K562 (cell line): ENCODE measurements around the gene RRAS. TPM values are rescaled to one million over a fixed set of nuclear protein-coding genes. Genes with fewer than 3 reads are reported as not detected.

ENCODE experiments used
- HDAC1 ChIP-seq, 2 experiments: fragments of 450-650 bp; IDR thresholded peaks; 2 replicates each; pipeline ENCODE4 v1.6.1; 2016 to 2017; ENCODE audit warnings: inconsistent platforms in 1 of 2, mild to moderate bottlenecking in 1 of 2, moderate library complexity in 1 of 2
- SAFB ChIP-seq: fragments of 200-400 bp; formaldehyde crosslinking; IDR thresholded peaks from 2 replicates; pipeline ENCODE4 v1.6.1; 2017; ENCODE audit warnings: low read depth, low read length, borderline replicate concordance
- polyA plus RNA-seq, 8 experiments: library from polyadenylated mRNA; depleted of rRNA in 4 of 8; stranded (reverse) in 5 of 8; unstranded in 3 of 8; fragments of >200 nt; fragmentation: Nextera tagmentation in 2 of 8; fragmentation: Illumina TruSeq in 1 of 8; extraction: Ambion mirVana in 2 of 8; extraction: Trizol in 1 of 8; gene quantifications; 2 replicates each; pipeline versions ENCODE4 v1.2.1 to v1.2.3, GENCODE V29; 2011 to 2014; ENCODE audit warnings: inconsistent platforms in 1 of 8, missing spikeins in 1 of 8
- total RNA-seq, 7 experiments: library from RNA; depleted of rRNA in 6 of 7; stranded (reverse); fragments of >200 nt in 6 of 7; fragmentation: Illumina TruSeq in 2 of 7; extraction: Trizol in 2 of 7; gene quantifications; 2 replicates each; pipeline versions ENCODE4 v1.2.1 to v1.2.3, GENCODE V29; 2011 to 2021; ENCODE audit warnings: low replicate concordance in 1 of 7
- TF ChIP-seq, protein P1 (sequence below): fragments of 450-650 bp; IDR thresholded peaks from 2 replicates; pipeline ENCODE4 v1.6.1; 2016; ENCODE audit warnings: low read depth
- TF ChIP-seq, protein P2 (sequence below): sonication (generic); formaldehyde crosslinking; IDR thresholded peaks from 2 replicates; pipeline ENCODE4 v1.8.1; 2023; ENCODE audit warnings: mild to moderate bottlenecking, missing genetic modification reagents

The RRAS gene
- total and polyA plus RNA-seq, 9 of the 15 experiments (the other 6 are each of a cell fraction or from before 2014, with no cell fraction given): 0.70 to 17.3 (median 8.2) TPM

DNA sequence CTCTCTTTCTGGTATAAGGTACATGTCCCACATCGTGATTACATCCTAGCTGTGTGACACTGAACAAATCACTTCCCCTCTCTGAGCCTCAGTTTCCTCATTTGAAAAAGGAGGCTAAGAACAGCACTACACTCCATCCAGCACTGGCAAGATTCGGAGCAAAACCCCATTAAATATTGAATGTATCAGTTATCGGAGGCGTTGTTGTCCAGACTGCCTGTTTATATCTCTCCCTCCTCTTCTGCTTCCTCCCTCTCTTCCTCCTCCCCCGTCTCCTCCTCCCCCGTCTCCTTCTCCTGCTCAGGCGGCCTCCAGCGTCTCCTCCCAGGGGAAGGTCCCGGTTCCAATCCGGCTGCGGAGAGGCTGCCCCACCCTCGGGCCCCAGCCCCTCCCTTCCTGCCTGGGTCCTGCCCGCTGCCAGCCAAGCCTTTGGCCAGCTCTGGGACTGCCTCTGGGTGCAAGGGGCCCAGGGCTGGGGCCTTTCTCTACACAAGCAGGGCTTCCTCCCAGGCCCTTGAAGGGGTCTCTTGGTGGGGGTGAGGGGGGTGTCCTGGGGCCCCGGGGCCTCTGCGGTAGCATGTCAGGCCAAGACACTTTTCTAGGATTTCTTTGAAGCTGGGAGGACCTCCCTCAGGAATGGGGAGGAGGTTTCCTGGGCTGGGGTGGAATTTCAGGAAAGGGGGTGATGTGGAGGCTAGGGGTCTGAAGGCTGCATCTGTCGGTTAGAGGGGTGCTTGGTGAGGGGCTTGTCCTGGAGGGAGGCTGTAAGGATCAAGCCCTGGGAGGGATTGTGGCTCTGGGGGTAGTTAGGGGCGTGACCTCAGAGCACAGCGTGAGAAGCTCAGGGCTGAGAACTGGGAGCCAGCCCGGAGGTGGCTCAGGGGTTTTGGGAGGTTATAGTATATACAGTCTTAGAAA, 1.9 kb downstream of the RRAS start (continued):
- TF ChIP-seq, protein P1, sequence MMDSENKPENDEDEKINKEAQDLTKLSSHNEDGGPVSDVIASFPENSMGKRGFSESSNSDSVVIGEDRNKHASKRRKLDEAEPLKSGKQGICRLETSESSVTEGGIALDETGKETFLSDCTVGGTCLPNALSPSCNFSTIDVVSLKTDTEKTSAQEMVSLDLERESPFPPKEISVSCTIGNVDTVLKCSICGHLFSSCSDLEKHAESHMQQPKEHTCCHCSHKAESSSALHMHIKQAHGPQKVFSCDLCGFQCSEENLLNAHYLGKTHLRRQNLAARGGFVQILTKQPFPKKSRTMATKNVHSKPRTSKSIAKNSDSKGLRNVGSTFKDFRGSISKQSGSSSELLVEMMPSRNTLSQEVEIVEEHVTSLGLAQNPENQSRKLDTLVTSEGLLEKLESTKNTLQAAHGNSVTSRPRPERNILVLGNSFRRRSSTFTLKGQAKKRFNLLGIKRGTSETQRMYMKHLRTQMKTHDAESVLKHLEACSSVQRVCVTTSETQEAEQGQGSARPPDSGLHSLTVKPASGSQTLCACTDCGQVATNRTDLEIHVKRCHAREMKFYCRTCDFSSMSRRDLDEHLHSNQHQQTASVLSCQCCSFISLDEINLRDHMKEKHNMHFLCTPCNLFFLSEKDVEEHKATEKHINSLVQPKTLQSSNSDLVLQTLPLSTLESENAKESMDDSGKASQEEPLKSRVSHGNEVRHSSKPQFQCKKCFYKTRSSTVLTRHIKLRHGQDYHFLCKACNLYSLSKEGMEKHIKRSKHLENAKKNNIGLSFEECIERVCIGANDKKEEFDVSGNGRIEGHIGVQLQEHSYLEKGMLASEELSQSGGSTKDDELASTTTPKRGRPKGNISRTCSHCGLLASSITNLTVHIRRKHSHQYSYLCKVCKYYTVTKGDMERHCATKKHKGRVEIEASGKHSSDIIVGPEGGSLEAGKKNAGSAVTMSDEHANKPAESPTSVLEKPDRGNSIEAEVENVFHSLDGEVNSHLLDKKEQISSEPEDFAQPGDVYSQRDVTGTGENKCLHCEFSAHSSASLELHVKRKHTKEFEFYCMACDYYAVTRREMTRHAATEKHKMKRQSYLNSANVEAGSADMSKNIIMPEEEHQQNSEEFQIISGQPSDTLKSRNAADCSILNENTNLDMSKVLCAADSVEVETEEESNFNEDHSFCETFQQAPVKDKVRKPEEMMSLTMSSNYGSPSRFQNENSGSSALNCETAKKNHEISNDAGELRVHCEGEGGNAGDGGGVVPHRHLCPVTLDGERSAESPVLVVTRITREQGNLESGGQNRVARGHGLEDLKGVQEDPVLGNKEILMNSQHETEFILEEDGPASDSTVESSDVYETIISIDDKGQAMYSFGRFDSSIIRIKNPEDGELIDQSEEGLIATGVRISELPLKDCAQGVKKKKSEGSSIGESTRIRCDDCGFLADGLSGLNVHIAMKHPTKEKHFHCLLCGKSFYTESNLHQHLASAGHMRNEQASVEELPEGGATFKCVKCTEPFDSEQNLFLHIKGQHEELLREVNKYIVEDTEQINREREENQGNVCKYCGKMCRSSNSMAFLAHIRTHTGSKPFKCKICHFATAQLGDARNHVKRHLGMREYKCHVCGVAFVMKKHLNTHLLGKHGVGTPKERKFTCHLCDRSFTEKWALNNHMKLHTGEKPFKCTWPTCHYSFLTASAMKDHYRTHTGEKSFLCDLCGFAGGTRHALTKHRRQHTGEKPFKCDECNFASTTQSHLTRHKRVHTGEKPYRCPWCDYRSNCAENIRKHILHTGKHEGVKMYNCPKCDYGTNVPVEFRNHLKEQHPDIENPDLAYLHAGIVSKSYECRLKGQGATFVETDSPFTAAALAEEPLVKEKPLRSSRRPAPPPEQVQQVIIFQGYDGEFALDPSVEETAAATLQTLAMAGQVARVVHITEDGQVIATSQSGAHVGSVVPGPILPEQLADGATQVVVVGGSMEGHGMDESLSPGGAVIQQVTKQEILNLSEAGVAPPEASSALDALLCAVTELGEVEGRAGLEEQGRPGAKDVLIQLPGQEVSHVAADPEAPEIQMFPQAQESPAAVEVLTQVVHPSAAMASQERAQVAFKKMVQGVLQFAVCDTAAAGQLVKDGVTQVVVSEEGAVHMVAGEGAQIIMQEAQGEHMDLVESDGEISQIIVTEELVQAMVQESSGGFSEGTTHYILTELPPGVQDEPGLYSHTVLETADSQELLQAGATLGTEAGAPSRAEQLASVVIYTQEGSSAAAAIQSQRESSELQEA: no peak
- TF ChIP-seq SAFB (no peak), HDAC1 (IDR thresholded peaks at IDR 0.05) (peak in 1 of 2 experiments; percentile 12; a peak in 1 of 4 replicates)
- TF ChIP-seq, protein P2, sequence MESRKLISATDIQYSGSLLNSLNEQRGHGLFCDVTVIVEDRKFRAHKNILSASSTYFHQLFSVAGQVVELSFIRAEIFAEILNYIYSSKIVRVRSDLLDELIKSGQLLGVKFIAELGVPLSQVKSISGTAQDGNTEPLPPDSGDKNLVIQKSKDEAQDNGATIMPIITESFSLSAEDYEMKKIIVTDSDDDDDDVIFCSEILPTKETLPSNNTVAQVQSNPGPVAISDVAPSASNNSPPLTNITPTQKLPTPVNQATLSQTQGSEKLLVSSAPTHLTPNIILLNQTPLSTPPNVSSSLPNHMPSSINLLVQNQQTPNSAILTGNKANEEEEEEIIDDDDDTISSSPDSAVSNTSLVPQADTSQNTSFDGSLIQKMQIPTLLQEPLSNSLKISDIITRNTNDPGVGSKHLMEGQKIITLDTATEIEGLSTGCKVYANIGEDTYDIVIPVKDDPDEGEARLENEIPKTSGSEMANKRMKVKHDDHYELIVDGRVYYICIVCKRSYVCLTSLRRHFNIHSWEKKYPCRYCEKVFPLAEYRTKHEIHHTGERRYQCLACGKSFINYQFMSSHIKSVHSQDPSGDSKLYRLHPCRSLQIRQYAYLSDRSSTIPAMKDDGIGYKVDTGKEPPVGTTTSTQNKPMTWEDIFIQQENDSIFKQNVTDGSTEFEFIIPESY: peak; percentile 46
